HL-60 (cell line): ENCODE measurements around the gene NCK2.

Source experiments
- GABPA ChIP-seq: IDR thresholded peaks from 2 replicates; pipeline ENCODE4 v1.6.1; 2012; ENCODE audit warnings: low read depth
- POLR2AphosphoS5 ChIP-seq: IDR thresholded peaks from 2 replicates; pipeline ENCODE4 v1.6.1; 2012; ENCODE audit warnings: low read depth
- TF ChIP-seq, protein P1 (sequence below): IDR thresholded peaks from one replicate; pipeline ENCODE4 v1.5.1; 2011; ENCODE audit warnings: low read length, control low read depth, inconsistent platforms; ENCODE audit not compliant: insufficient read depth
- TF ChIP-seq, protein P2 (sequence below): IDR thresholded peaks from 2 replicates; pipeline ENCODE4 v1.6.1; 2012; ENCODE audit warnings: low read depth; ENCODE audit not compliant: insufficient replicate concordance

DNA sequence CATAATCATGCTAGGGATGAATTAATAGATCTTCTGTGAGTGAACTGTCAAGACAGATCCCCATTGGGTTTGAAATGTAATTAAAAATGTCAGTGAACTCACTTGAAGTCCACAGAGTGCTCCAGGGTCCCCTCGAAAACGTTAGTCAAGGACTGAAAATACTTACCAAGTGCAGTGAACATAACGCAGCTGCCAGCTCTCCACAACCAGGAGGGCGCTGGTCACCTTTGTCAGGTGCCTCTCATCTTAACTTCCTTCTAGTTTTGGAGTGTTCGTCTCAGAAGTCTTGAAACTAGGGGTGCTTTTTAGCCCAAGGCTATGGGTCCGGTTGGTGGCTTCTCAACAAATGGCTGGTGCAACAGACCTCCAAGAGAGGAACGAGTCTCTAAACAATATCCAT is 70.7 kb downstream of the NCK2 start:
- TF ChIP-seq, protein P1, sequence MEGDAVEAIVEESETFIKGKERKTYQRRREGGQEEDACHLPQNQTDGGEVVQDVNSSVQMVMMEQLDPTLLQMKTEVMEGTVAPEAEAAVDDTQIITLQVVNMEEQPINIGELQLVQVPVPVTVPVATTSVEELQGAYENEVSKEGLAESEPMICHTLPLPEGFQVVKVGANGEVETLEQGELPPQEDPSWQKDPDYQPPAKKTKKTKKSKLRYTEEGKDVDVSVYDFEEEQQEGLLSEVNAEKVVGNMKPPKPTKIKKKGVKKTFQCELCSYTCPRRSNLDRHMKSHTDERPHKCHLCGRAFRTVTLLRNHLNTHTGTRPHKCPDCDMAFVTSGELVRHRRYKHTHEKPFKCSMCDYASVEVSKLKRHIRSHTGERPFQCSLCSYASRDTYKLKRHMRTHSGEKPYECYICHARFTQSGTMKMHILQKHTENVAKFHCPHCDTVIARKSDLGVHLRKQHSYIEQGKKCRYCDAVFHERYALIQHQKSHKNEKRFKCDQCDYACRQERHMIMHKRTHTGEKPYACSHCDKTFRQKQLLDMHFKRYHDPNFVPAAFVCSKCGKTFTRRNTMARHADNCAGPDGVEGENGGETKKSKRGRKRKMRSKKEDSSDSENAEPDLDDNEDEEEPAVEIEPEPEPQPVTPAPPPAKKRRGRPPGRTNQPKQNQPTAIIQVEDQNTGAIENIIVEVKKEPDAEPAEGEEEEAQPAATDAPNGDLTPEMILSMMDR = no peak
- TF ChIP-seq, protein P2, sequence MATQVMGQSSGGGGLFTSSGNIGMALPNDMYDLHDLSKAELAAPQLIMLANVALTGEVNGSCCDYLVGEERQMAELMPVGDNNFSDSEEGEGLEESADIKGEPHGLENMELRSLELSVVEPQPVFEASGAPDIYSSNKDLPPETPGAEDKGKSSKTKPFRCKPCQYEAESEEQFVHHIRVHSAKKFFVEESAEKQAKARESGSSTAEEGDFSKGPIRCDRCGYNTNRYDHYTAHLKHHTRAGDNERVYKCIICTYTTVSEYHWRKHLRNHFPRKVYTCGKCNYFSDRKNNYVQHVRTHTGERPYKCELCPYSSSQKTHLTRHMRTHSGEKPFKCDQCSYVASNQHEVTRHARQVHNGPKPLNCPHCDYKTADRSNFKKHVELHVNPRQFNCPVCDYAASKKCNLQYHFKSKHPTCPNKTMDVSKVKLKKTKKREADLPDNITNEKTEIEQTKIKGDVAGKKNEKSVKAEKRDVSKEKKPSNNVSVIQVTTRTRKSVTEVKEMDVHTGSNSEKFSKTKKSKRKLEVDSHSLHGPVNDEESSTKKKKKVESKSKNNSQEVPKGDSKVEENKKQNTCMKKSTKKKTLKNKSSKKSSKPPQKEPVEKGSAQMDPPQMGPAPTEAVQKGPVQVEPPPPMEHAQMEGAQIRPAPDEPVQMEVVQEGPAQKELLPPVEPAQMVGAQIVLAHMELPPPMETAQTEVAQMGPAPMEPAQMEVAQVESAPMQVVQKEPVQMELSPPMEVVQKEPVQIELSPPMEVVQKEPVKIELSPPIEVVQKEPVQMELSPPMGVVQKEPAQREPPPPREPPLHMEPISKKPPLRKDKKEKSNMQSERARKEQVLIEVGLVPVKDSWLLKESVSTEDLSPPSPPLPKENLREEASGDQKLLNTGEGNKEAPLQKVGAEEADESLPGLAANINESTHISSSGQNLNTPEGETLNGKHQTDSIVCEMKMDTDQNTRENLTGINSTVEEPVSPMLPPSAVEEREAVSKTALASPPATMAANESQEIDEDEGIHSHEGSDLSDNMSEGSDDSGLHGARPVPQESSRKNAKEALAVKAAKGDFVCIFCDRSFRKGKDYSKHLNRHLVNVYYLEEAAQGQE = no peak
- TF ChIP-seq POLR2AphosphoS5 (no peak), GABPA (no peak)
